Naive thymus-derived CD4-positive, alpha-beta T cell (primary cell): Measurements from ENCODE around the gene POLR2E. TPM values are rescaled to one million over a fixed set of nuclear protein-coding genes. Genes with fewer than 3 reads are reported as not detected.
A peak's percentile ranks its signal among the peaks of the same experiment; 100 is the strongest.

Experiments
- ATAC-seq: fragments of 150-1000 bp; cut with Tn5 transposase; 2 replicates; pipeline ENCODE4 v1.10.0; 2021; ENCODE audit warnings: mild to moderate bottlenecking, moderate library complexity
- CTCF ChIA-PET: fragments of 350-600 bp; sonication (Branson Sonifier 250); formaldehyde crosslinking; loops from one replicate; lab custom pipeline; 2021; ENCODE audit warnings: antibody characterized with exemption; lab: Charles Lee
- POLR2A ChIA-PET: fragments of 350-600 bp; sonication (Branson Sonifier 250); formaldehyde crosslinking; loops from one replicate; lab custom pipeline; 2021; ENCODE audit warnings: antibody characterized with exemption, inconsistent platforms; lab: Charles Lee
- DNase-seq, 9 donors: peaks; one replicate each; pipeline versions ENCODE4 v3.0.0 to v3.0.0-alpha.2; 2020 to 2022; ENCODE audit warnings: mixed read lengths in 1 of 9
- H3K27ac ChIP-seq: one replicate; pipeline ENCODE4 v1.7.0; 2013; ENCODE audit warnings: mild to moderate bottlenecking, low read depth, low read length, moderate library complexity
- H3K27me3 ChIP-seq, 2 donors: one replicate each; pipeline ENCODE4 v1.7.0; 2013; ENCODE audit warnings: low read length in 2 of 2, mild to moderate bottlenecking in 2 of 2, moderate library complexity in 2 of 2; ENCODE audit not compliant: control insufficient read depth in 2 of 2, insufficient read depth in 2 of 2
- H3K36me3 ChIP-seq, 3 experiments: 1 replicate in 2 of 3; 2 replicates in 1 of 3; pipeline ENCODE4 v1.7.0; 2013; ENCODE audit warnings: low read length in 3 of 3, mild to moderate bottlenecking in 3 of 3, moderate library complexity in 1 of 3; ENCODE audit not compliant: insufficient read depth in 3 of 3, control insufficient read depth in 2 of 3
- H3K4me1 ChIP-seq, 2 donors: one replicate each; pipeline ENCODE4 v1.7.0; 2013; ENCODE audit warnings: low read length in 2 of 2, mild to moderate bottlenecking in 2 of 2, moderate library complexity in 1 of 2; ENCODE audit not compliant: control insufficient read depth in 2 of 2, insufficient read depth in 2 of 2
- H3K4me3 ChIP-seq: 2 replicates; pipeline ENCODE4 v1.7.0; 2013; ENCODE audit warnings: mild to moderate bottlenecking, low read length
- H3K9me3 ChIP-seq, 3 experiments: 1 replicate in 2 of 3; 2 replicates in 1 of 3; pipeline ENCODE4 v1.7.0; 2013; ENCODE audit warnings: low read length in 3 of 3; ENCODE audit not compliant: control insufficient read depth in 2 of 3
- H3K27ac Mint-ChIP-seq, 9 donors: one replicate each; pipeline ENCODE4 v1.8.0; 2020 to 2022; ENCODE audit warnings: mixed read lengths in 9 of 9, mild to moderate bottlenecking in 8 of 9, moderate library complexity in 5 of 9, inconsistent platforms in 2 of 9
- H3K27me3 Mint-ChIP-seq, 5 donors: one replicate each; pipeline ENCODE4 v1.8.0; 2021 to 2022; ENCODE audit warnings: mixed read lengths in 5 of 5, mild to moderate bottlenecking in 1 of 5
- H3K36me3 Mint-ChIP-seq, 5 donors: one replicate each; pipeline ENCODE4 v1.8.0; 2020 to 2022; ENCODE audit warnings: mixed read lengths in 5 of 5, mild to moderate bottlenecking in 3 of 5, inconsistent platforms in 1 of 5
- H3K4me1 Mint-ChIP-seq, 7 donors: one replicate each; pipeline ENCODE4 v1.8.0; 2020 to 2022; ENCODE audit warnings: mixed read lengths in 7 of 7, mild to moderate bottlenecking in 3 of 7, inconsistent platforms in 1 of 7
- H3K4me3 Mint-ChIP-seq, 10 donors: one replicate each; pipeline ENCODE4 v1.8.0; 2020 to 2022; ENCODE audit warnings: mild to moderate bottlenecking in 10 of 10, mixed read lengths in 10 of 10, moderate library complexity in 6 of 10, inconsistent platforms in 2 of 10
- H3K9me3 Mint-ChIP-seq, 11 donors: one replicate each; pipeline ENCODE4 v1.8.0; 2020 to 2022; ENCODE audit warnings: mixed read lengths in 11 of 11, mild to moderate bottlenecking in 4 of 11, inconsistent platforms in 1 of 11, moderate library complexity in 1 of 11
- intact Hi-C, 2 donors: fragments of 100-400 bp; cut with micrococcal nuclease; formaldehyde crosslinking; loops; one replicate each; pipeline ENCODE4 v1.15.1; 2023
- polyA plus RNA-seq, 2 donors: library from polyadenylated mRNA; unstranded; fragments of 300-500 nt; fragmentation: Illumina TruSeq; gene quantifications; one replicate each; pipeline ENCODE4 v1.2.3, GENCODE V29; 2021
- total RNA-seq, 6 experiments: library from RNA in 5 of 6; stranded (reverse) in 5 of 6; gene quantifications; 1 replicate in 5 of 6; 2 replicates in 1 of 6; pipeline ENCODE4 v1.2.3 and lab custom pipeline; 2021 to 2026

Gene POLR2E
- total and polyA plus RNA-seq, 7 experiments from 2014 or later = 75.3 to 179 (median 82.8) TPM

GRCh38 chr19:1133471-1133929 lies 38.3 kb upstream of the POLR2E start:
- ChIA-PET CTCF (interaction anchor here (0.7 to 0.8 kb wide), 2 partner anchors 20 to 99 kb away, joined by 3 to 5 read pairs; no protein-coding TSS in a partner anchor), POLR2A (interaction anchor here (0.6 to 1.5 kb wide), 4 partner anchors 38 to 249 kb away, joined by 3 to 4 read pairs (median 3); no protein-coding TSS in a partner anchor)
- peak overlapping the region; percentile 67 to 95 (median 91) for H3K27ac Mint-ChIP-seq
- ATAC-seq (peak; percentile 67), DNase-seq (peak; percentile 47 to 75 (median 63))
- peak overlapping the region; percentile 37 to 83 (median 60) for H3K4me3 Mint-ChIP-seq
- Histone ChIP-seq H3K9me3 (no peaks in the 10 kb centered on the region), H3K4me1 (peaks cover 23 to 42% of the 10 kb centered on the region in 2 donors), H3K36me3 (peaks cover 0 to 7% (median 0%) of the 10 kb centered on the region in 3 experiments), H3K27me3 (no peaks in the 10 kb centered on the region), H3K27ac (peak overlapping the region; percentile 98), H3K4me3 (peak overlapping the region; percentile 81)
- peaks cover 13 to 43% (median 27%) of the 10 kb centered on the region in 7 donors for H3K4me1 Mint-ChIP-seq
- no peaks in the 10 kb centered on the region for H3K27me3 Mint-ChIP-seq
- peaks cover 0 to 3% (median 0%) of the 10 kb centered on the region in 5 donors for H3K36me3 Mint-ChIP-seq
- H3K9me3 Mint-ChIP-seq = no peaks in the 10 kb centered on the region
- intact Hi-C loops = loop anchor here (2.0 to 5.0 kb wide), 5 partner anchors 31 to 519 kb away; partner anchors contain the start of genes GPX4 (in 1 of the 2), POLR2E (in 1 of the 2), SBNO2 (in 1 of the 2) and TCF3 (in 1 of the 2)

DNA sequence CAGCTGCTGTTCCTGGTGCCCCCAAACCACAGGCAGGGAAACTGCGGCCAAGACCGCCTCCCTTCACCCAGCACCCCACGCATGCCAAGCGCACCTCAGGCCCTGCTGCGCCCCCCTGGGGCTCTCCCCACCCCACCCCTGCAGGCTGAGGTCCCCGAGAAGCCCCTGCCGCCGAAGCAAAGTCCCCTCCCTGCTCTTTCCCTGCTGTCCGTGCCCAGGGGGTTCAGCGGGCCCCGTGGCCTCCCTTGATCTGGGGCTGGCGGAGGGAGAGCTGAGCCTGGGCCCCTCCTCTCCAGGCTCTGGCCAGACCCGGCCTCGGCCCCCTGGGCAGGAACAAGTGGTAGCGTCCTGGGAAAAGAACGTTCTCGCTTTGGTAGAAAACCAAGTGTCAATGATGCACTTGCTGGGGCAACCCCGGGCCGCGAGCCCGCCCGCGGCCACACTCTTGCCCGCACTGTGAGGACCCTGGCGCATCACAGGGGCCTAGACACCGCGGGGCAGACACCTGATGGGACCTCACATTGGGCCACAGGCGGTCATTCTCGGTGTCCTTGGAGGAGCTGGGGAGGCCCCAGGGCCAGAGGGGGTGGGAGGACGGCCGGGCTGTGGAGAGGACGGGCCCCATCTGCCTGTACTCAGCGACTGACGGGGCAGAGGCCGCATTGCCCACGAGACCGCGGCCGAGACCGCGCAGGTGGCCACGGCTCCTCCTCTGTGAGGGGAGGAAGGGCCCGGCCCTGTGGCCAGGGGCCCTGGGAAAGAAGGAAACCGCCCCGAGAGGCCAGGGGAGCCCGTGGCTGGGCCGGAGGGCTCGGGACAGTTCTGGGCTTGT lies 37.6 kb upstream of the POLR2E start:
- H3K27me3 ChIP-seq = no peaks in the 10 kb centered on the region
- H3K9me3 ChIP-seq = no peaks in the 10 kb centered on the region
- peak overlapping the region; percentile 98 for H3K27ac ChIP-seq
- no peaks in the 10 kb centered on the region for H3K27me3 Mint-ChIP-seq
- H3K27ac Mint-ChIP-seq = peak overlapping the region; percentile 88 to 93 (median 91)
- peak overlapping the region; percentile 78 to 94 (median 85) for H3K4me3 Mint-ChIP-seq
- H3K4me1 Mint-ChIP-seq = peaks cover 13 to 44% (median 29%) of the 10 kb centered on the region in 7 donors
- intact Hi-C loops = loop anchor here (1.0 to 5.0 kb wide), 9 partner anchors 29 to 520 kb away; partner anchors contain the start of genes GPX4 (in 2 of the 2), SBNO2 (in 2 of the 2), ARHGAP45 (in 1 of the 2) and POLR2E (in 1 of the 2)
- DNase-seq = peak in 4 of 9 donors; percentile 19 to 47 (median 25)
- H3K36me3 ChIP-seq = peaks cover 1 to 11% (median 4%) of the 10 kb centered on the region in 3 experiments
- ChIA-PET POLR2A (interaction anchor here (0.6 to 3.2 kb wide), 7 partner anchors 11 to 234 kb away, joined by 3 to 18 read pairs (median 3); partner anchors contain the start of genes CIRBP and GPX4), CTCF (no interaction called here)
- no peaks in the 10 kb centered on the region for H3K9me3 Mint-ChIP-seq
- H3K4me3 ChIP-seq = peak overlapping the region; percentile 81
- peaks cover 0 to 5% (median 0%) of the 10 kb centered on the region in 5 donors for H3K36me3 Mint-ChIP-seq
- ATAC-seq = peak; percentile 21
- peaks cover 23 to 42% of the 10 kb centered on the region in 2 donors for H3K4me1 ChIP-seq

- no peaks in the 10 kb centered on the region for H3K27me3 Mint-ChIP-seq
- H3K27ac ChIP-seq = peak overlapping the region; percentile 98
- intact Hi-C loops = loop anchor here (1.0 to 5.0 kb wide), 9 partner anchors 29 to 521 kb away; partner anchors contain the start of genes GPX4 (in 2 of the 2), SBNO2 (in 2 of the 2), ARHGAP45 (in 1 of the 2) and POLR2E (in 1 of the 2)
- H3K4me3 ChIP-seq = peak overlapping the region; percentile 81
- H3K4me1 ChIP-seq = peaks cover 23 to 42% of the 10 kb centered on the region in 2 donors
- H3K36me3 Mint-ChIP-seq = peaks cover 0 to 5% (median 0%) of the 10 kb centered on the region in 5 donors
- CTCF ChIA-PET = interaction anchor here (0.5 to 1.2 kb wide), 2 partner anchors 8 to 67 kb away, joined by 5 read pairs; no protein-coding TSS in a partner anchor
- POLR2A ChIA-PET = interaction anchor here (0.6 to 3.2 kb wide), 14 partner anchors 11 to 233 kb away, joined by 3 to 18 read pairs (median 3); partner anchors contain the start of genes ARHGAP45, CIRBP and GPX4
- peak overlapping the region; percentile 88 to 93 (median 92) for H3K27ac Mint-ChIP-seq
- ATAC-seq = peak; percentile 80
- H3K9me3 ChIP-seq = no peaks in the 10 kb centered on the region
- H3K4me3 Mint-ChIP-seq = peak overlapping the region; percentile 78 to 94 (median 85)
- peaks cover 13 to 45% (median 29%) of the 10 kb centered on the region in 7 donors for H3K4me1 Mint-ChIP-seq
- DNase-seq = peak; percentile 69 to 87 (median 85)
- H3K9me3 Mint-ChIP-seq = no peaks in the 10 kb centered on the region
- peaks cover 10 to 19% (median 11%) of the 10 kb centered on the region in 3 experiments for H3K36me3 ChIP-seq
- H3K27me3 ChIP-seq = no peaks in the 10 kb centered on the region
Measured at GRCh38 chr19:1131718-1132551, 36.8 kb upstream of the POLR2E start.

- Histone ChIP-seq H3K36me3 (peaks cover 11 to 28% (median 14%) of the 10 kb centered on the region in 3 experiments), H3K4me3 (peak overlapping the region; percentile 81), H3K9me3 (no peaks in the 10 kb centered on the region), H3K27ac (peak overlapping the region; percentile 98), H3K4me1 (peaks cover 23 to 35% of the 10 kb centered on the region in 2 donors), H3K27me3 (no peaks in the 10 kb centered on the region)
- intact Hi-C loops = loop anchor here (5.0 kb wide), 1 partner anchor 61 kb away; no protein-coding TSS in a partner anchor
- H3K27me3 Mint-ChIP-seq = no peaks in the 10 kb centered on the region
- CTCF ChIA-PET = interaction anchor here (0.5 to 2.9 kb wide), 6 partner anchors 9 to 99 kb away, joined by 3 to 7 read pairs (median 4); no protein-coding TSS in a partner anchor
- H3K36me3 Mint-ChIP-seq = peaks cover 0 to 5% (median 0%) of the 10 kb centered on the region in 5 donors
- ATAC-seq = no peak
- H3K27ac Mint-ChIP-seq = peak overlapping the region; percentile 87 to 93 (median 91)
- H3K4me1 Mint-ChIP-seq = peaks cover 8 to 40% (median 25%) of the 10 kb centered on the region in 7 donors
- H3K4me3 Mint-ChIP-seq = peak overlapping the region; percentile 78 to 94 (median 85)
- no peaks in the 10 kb centered on the region for H3K9me3 Mint-ChIP-seq
- POLR2A ChIA-PET = interaction anchor here (0.7 to 3.2 kb wide), 15 partner anchors 10 to 1928 kb away, joined by 3 to 18 read pairs (median 3); partner anchors contain the start of genes ARHGAP45, CIRBP, GPX4 and SBNO2
- DNase-seq = peak in 8 of 9 donors; percentile 24 to 63 (median 48)
Measured at GRCh38 chr19:1130771-1131717, 35.9 kb upstream of the POLR2E start.

DNA sequence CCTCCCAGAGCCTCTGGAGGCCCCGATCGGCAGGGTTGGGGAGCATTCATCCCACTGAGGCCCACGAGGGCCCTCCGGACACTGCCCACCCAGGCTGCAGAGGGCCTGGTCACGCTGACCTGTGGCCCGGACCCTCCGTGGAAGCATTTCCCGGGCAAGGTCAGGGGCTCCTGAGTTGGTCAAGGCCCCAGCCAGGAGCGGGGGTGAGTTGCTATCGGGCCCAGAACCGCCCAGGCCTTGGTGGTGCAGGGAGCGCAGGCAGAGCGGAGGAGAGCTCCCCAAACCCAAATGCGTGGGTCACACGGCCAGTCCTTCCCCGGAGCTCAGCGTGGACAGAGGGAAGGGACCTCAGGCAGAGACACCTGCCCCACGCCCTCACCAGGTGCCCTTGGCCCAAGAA lies 34.4 kb upstream of the POLR2E start:
- Mint-ChIP-seq H3K9me3 (no peaks in the 10 kb centered on the region), H3K27ac (peak overlapping the region in 6 of 9 donors; percentile 26 to 92 (median 91)), H3K4me3 (peak overlapping the region in 7 of 10 donors; percentile 54 to 94 (median 83)), H3K4me1 (peaks cover 8 to 39% (median 26%) of the 10 kb centered on the region in 7 donors), H3K36me3 (peaks cover 0 to 7% (median 0%) of the 10 kb centered on the region in 5 donors), H3K27me3 (no peaks in the 10 kb centered on the region)
- Histone ChIP-seq H3K36me3 (peaks cover 11 to 42% (median 14%) of the 10 kb centered on the region in 3 experiments), H3K27ac (peak overlapping the region; percentile 98), H3K4me3 (no peak overlapping the region), H3K9me3 (no peaks in the 10 kb centered on the region), H3K4me1 (peaks cover 23 to 35% of the 10 kb centered on the region in 2 donors), H3K27me3 (no peaks in the 10 kb centered on the region)
- intact Hi-C loops = no loop called here
- DNase-seq (no peak), ATAC-seq (no peak)
- ChIA-PET CTCF (interaction anchor here (0.6 to 2.9 kb wide), 3 partner anchors 13 to 280 kb away, joined by 3 to 7 read pairs (median 3); no protein-coding TSS in a partner anchor), POLR2A (interaction anchor here (0.9 to 3.2 kb wide), 6 partner anchors 16 to 140 kb away, joined by 3 to 18 read pairs (median 6); partner anchors contain the start of genes CIRBP, GPX4 and SBNO2)
